ENCODE measurements around the gene EIF4B.

The EIF4B gene

GRCh38 chr12:53059434-53060063 is 53.3 kb downstream of the EIF4B start:
- no peak for DNase-seq (ENCODE audit: low spot score)

GRCh38 chr12:53060064-53060720 is 53.9 kb downstream of the EIF4B start:
- DNase-seq (ENCODE audit: low spot score), result no peak

- DNase-seq (ENCODE audit: low spot score), result no peak
Observed at GRCh38 chr12:53060721-53061276, 54.5 kb downstream of the EIF4B start.

GRCh38 chr12:53061404-53062010 is 55.3 kb downstream of the EIF4B start:
- DNase-seq (ENCODE audit: low spot score), result no peak

GRCh38 chr12:53062011-53062961 is 56.0 kb downstream of the EIF4B start:
- DNase-seq (ENCODE audit: low spot score), result no peak

GRCh38 chr12:53062977-53063707 is 56.9 kb downstream of the EIF4B start:
- no peak for DNase-seq (ENCODE audit: low spot score)

GRCh38 chr12:53063708-53064612 is 57.7 kb downstream of the EIF4B start:
- no peak for DNase-seq (ENCODE audit: low spot score)

GRCh38 chr12:53064613-53065436 is 58.6 kb downstream of the EIF4B start:
- no peak for DNase-seq (ENCODE audit: low spot score)

GRCh38 chr12:53065470-53065869 is 59.2 kb downstream of the EIF4B start:
- no peak for DNase-seq (ENCODE audit: low spot score)

- DNase-seq (ENCODE audit: low spot score), result peak; percentile 66
Observed at GRCh38 chr12:53065975-53066931, 60.0 kb downstream of the EIF4B start.

- no peak for DNase-seq (ENCODE audit: low spot score)
Observed at GRCh38 chr12:53067074-53067992, 61.1 kb downstream of the EIF4B start.

- no peak for DNase-seq (ENCODE audit: low spot score)
Observed at GRCh38 chr12:53067993-53068770, 61.9 kb downstream of the EIF4B start.

- DNase-seq (ENCODE audit: low spot score), result no peak
Observed at GRCh38 chr12:53068811-53069585, 62.7 kb downstream of the EIF4B start.

GRCh38 chr12:53069621-53070410 is 63.6 kb downstream of the EIF4B start:
- DNase-seq (ENCODE audit: low spot score), result no peak

All from activated CD4-positive, alpha-beta T cell treated with anti-CD3 and anti-CD28 coated beads, Interleukin-2, Interleukin-4, amounts not matched to agents 100 ng/mL and 50 ng/mL, durations not matched to agents 16 hours and 8 hours (primary cell).